SKM-1 (cell line): Measurements from ENCODE around the gene CD247.

Experiments used
- DNase-seq: peaks from one replicate; lab custom pipeline; 2025; ENCODE audit not compliant: unreplicated experiment; lab: John Stamatoyannopoulos, UW

The CD247 gene

GRCh38 chr1:167463875-167464575 is 54.3 kb downstream of the CD247 start:
- DNase-seq: no peak

DNA sequence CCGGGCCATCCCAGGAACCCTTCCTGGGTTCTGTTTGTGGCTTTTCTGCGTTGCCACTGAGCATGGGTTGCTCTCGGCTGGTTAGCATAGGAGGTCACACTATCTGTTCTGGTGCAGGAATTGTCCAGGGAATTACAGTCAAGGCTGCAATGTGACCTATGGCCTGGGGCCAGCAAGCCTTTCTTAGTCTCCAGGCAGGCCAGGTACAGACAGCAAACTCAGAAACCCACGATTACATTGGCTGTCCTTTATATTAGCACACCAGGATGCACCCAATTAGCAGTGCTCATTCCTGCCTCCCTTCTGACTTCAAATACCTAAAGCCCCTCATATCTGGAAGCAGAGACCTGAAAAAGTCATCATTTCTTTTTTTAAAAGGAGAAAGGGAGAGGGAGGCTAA is 55.2 kb downstream of the CD247 start:
- no peak for DNase-seq

GRCh38 chr1:167462341-167462740 is 56.0 kb downstream of the CD247 start:
- no peak for DNase-seq

GRCh38 chr1:167460836-167461235 is 57.5 kb downstream of the CD247 start:
- no peak for DNase-seq

GRCh38 chr1:167457936-167458584 is 60.3 kb downstream of the CD247 start:
- no peak for DNase-seq

GRCh38 chr1:167456926-167457325 is 61.4 kb downstream of the CD247 start:
- DNase-seq: no peak

GRCh38 chr1:167456524-167456923 is 61.8 kb downstream of the CD247 start:
- no peak for DNase-seq

GRCh38 chr1:167455786-167456446 is 62.4 kb downstream of the CD247 start:
- DNase-seq: no peak

GRCh38 chr1:167454894-167455785 is 63.2 kb downstream of the CD247 start:
- peak; percentile 32 for DNase-seq

- DNase-seq: no peak
Measured at GRCh38 chr1:167454304-167454893, 63.9 kb downstream of the CD247 start.

DNA sequence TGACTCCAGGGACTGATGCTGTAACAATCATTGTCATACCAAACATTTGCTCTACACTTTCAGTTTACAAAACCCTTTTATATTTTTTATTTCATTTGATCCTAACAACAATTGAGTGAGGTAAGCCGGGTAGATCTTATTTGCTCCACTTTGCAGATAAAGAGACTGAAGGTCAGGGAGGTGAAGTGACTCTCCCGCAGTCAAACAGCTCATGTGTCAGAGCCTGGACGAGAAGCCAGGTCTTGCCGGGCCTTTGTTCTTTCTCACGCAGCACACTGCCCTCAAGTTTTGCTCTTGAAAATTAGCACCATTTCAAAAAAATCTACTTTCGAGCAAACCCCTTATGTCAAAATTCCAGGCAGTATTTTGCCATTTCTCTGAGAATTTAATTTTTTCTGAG is 65.2 kb downstream of the CD247 start:
- DNase-seq: no peak

- no peak for DNase-seq
Measured at GRCh38 chr1:167452483-167452882, 65.8 kb downstream of the CD247 start.

DNA sequence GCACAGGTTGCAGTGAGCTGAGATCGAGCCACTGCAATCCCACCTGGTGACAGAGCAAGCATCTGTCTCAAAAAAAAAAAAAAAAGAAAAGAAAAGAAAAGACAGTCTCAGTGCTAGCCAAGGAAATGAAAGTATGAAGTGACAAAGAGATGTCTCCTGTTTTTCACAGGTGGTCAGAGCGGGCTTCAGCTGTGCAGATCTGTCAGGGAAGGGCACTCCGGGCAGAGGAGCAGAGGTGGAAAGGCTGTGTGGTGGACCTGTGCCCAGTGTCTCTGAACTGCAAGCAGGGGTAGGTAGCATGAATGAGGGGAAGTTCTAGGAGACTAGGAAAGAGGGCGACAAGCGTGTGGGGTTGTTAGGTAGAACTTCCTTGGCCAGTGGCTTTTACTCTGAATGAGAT is 67.5 kb downstream of the CD247 start:
- no peak for DNase-seq

DNA sequence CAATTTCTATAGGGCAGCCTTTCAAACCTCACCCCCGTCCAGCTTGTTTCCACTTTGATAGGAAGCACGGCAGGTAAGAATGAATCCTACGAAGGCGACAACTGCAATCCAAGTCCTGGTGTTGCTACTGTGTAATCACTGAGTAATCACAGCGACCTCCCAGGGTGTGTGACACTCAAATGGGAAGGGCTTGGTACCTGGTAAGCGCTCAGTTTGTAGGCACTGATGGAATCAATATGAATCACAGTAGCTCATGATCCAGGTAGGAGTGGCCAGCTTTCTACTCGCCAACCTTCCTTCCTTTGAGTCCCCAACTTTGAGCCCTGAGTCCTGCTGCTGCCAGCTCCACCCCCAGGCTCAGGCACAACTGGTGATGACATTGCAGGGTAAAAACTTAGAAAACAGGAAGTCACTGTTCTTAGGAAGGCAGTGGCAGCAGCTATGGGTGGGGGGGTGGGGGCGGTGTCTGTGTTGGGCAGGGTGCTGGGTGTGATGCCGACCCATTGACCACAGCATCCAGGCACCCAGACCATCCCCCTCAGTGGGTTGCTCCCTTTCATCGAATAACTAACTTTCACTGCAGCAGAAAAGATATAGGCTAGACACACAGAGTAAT is 70.7 kb downstream of the CD247 start:
- peak; percentile 88 for DNase-seq

- DNase-seq: no peak
Measured at GRCh38 chr1:167446966-167447365, 71.4 kb downstream of the CD247 start.

DNA sequence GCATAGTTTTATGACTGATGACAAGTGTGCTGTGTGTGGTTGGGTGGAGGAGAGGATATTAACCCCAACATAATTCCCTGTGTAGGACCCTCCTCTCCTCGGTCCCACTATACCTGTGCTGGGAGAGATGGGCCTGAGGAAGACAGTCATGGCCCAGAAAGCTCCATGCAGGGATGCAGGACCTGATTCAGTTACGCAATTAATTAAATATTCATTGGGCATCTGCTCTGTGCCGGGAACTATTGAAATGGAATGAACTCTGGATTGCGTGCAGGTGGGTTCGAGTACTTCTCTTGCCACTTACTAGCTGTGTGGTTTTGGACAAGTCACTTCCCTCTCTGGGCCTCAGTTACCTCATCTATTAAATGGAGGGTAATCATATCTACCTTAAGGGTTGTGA is 74.6 kb downstream of the CD247 start:
- DNase-seq: no peak

GRCh38 chr1:167442854-167443565 is 75.3 kb downstream of the CD247 start:
- no peak for DNase-seq

GRCh38 chr1:167442142-167442848 is 76.0 kb downstream of the CD247 start:
- peak; percentile 92 for DNase-seq

- no peak for DNase-seq
Measured at GRCh38 chr1:167441222-167441621, 77.1 kb downstream of the CD247 start.
